CD4-positive, alpha-beta T cell treated with Interleukin-6 for 4 hours (primary cell): ENCODE data around the gene COA8.
A peak's percentile ranks its signal among the peaks of the same experiment; 100 is the strongest.

Source experiments
- DNase-seq: peaks from one replicate; pipeline ENCODE4 v3.0.0-alpha.2; 2020; ENCODE audit warnings: mixed read lengths

COA8 gene

GRCh38 chr14:103549361-103550311, 13.1 kb upstream of the COA8 start:
- no peak for DNase-seq

- DNase-seq: no peak
Observed at GRCh38 chr14:103550451-103551337, 12.1 kb upstream of the COA8 start.

- DNase-seq: no peak
Observed at GRCh38 chr14:103551338-103551762, 11.4 kb upstream of the COA8 start.

GRCh38 chr14:103552011-103552845, 10.5 kb upstream of the COA8 start:
- no peak for DNase-seq

GRCh38 chr14:103552846-103553210, 9.9 kb upstream of the COA8 start:
- no peak for DNase-seq

DNA sequence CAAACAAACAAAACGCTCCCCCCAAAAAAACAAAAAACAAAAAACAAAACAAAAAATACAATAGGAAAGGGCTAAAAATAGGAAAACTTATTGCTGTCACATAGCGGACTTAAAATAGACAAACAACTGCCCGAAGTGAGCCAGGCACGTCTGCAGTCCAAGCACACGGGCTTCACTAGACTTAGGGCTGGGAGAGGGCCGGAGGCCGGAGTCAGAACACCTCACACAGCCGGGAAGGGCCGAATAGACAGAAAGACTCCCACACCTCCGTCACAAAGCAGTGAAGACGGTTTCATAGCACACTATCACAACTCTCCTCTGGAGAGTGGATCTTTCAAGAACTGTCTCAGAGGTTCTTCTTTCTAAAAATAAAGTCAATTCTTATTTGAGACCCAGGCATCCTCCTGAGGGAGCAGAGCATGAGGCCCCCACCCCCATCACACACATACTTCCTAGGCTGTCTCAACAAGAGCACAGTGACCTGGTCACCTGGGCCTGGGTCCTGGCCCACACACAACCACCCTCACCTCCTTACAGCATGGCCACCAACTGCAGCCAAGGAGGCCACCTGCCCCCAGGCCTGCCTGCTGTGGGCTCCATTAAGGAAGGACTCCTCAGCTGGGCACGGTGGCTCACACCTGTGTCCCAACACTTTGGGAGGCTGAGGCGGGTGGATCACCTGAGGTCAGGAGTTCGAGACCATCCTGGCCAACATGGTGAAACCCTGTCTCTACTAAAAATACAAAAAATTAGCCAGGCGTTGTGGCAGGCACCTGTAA, 7.0 kb upstream of the COA8 start:
- no peak for DNase-seq

DNA sequence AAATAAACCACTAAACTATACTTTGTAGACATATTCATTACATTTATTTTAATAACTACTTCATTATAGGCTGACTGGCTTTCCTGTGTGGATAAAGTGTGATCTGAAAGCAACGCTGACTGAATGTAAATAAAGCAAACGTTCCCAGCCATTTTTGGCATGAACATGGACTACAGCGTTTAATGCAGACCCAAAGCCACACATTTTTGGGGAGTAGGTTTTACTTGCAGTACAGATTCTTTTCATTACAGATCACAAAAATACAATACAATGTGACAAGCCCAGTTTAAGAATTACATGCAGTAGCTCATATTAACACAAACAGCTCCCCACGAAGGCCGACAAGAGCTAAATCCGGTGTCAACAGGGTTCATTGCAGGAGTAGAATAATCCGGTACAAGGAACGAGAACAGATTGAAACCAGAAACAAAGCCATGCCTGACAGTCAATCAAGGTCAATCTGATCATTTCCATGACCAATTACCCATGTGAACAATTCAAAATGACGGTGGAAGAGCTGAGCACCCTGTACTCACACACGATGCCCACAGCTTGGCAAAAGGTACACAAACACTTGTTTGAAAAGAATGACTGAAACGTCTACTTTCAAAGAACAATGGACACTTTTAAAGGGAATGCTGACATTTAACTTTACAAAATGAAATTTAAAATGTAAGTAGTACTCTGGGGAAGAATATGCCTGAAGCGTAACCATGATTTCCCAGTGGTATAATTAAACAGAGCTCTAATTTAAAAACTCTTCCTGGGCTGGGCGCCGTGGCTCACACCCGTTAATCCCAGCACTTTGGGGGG, 5.6 kb upstream of the COA8 start:
- no peak for DNase-seq

- no peak for DNase-seq
Observed at GRCh38 chr14:103558071-103558882, 4.5 kb upstream of the COA8 start.

- no peak for DNase-seq
Observed at GRCh38 chr14:103559766-103560165, 3.0 kb upstream of the COA8 start.

- DNase-seq: no peak
Observed at GRCh38 chr14:103560691-103561090, 2.1 kb upstream of the COA8 start.

DNA sequence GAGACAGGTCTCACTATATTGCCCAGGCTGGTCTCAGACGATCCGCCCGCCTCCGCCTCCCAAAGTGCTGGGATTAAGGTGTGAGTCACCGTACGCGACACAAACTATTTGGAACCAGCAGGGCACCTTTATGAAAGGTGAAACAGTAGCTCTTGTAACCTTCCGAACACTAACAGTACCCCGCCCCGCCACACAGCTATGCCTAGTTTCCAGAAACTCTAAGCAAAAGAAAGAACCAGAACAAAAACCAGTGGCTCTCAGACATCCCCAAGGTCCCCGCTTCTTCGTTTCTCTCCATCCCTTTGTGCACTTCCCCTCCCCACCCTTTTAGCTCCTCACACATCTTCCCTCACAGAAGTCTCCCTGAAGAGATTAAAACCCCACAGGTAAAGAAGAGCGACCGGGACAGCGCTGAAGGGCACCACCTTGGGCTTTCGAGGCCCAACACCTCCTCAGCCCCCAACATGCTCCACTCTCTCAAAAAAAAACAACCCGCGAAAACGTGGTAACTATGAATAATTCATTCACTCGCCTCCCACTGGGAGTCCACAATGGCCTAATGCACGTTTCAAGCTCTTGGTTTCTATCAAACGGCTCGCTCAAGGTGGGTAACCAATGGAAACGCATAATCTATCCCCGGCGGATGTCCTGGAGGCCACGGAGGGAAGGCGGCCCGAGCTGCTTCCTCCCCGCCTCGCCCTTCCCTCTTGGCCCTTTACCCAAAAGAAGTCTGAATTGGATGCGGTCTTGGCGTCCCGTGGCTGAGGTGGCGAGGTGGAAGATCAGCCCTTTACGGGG, 1.2 kb upstream of the COA8 start:
- DNase-seq: peak; percentile 30

GRCh38 chr14:103562179-103562428, 656 bp upstream of the COA8 start:
- DNase-seq: no peak

DNA sequence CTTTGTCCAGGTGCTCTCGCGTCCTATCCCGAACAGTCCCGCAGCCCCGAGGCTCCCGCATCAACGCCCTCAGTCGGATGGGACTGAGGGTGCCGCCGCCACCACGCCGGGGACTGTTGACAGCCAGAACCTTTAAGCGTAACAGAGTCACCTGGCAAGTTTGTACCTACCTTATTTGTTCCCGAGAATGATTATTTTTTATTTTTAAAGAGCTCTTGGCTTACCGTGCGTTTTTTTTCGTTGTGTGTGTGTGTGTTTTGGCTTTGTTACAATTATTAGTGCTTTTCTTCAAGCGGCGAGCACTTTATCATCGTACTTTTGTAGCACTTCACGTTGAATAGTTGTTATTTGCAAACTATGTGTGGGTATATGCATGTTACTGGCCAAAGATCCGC, 463 bp downstream of the COA8 start:
- DNase-seq: no peak

- DNase-seq: no peak
Observed at GRCh38 chr14:103563844-103564505, 1.2 kb downstream of the COA8 start.

DNA sequence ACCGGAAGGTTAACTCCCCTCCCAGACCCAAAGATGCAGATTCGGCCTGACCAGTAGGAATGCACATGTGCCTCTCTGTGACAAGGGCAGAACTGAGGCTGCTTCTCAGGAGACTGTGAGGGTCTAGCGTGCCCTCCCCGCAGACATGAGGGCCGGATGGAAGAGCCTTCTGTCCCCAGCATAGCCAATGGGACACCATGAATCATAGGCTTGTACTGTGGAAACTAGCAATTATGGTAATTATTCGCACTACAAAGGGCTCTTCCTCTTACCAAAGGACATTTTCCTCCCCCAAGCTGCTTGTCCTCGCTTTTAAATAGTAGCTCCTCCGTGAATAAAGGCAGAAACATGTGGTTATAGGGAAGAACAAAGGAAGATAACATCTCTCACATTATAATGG, 6.2 kb downstream of the COA8 start:
- no peak for DNase-seq

GRCh38 chr14:103569408-103569807, 6.6 kb downstream of the COA8 start:
- no peak for DNase-seq

DNA sequence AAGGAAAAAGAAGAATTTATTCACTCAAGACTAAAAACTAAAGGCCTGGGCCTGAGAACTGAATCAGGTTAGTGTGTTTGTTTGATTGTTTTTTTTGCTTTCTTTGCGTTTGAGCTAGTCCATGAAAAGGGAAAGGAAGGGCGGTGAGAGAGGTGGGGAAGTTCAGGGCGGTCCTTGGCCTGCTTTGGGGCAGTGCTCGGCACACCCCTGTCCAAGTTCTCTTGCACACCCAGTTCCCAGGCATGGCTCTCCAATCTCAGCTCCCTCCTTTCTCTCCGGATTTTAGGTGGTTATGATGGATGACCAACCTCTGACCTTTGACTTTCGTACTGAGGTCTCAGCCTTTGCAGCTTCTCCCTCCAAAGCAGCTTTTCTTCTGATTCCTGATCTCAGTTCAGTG, 11.3 kb downstream of the COA8 start:
- DNase-seq: no peak

DNA sequence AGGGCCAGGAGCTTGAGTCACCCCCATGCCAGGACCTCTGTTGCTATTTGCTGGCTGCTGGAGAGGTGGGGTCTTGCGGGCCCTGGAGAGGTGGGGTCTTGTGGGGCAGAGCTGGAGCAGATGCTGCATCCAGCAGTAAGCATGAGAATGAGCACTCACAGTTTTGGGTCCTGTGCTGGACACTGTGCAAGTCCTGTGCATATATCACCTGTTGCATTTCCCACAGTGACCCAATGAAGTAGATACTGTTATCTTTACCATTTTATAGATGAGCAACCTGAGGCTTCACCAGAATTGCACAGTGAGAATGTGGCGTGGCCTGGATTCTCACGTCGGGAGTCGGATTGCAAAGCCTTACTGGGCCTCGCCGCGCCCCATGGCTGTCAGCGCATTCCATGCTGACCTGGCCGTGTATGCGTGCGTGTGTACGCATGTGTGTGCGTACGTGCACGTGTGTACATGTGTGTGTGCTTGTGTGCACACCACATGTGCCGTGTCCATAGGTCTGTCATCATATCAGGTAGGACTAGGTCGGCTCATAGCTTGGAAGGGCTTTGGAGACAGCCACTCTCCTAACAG, 12.0 kb downstream of the COA8 start:
- no peak for DNase-seq
